ENCODE results near the gene FBP1. TPM values are rescaled to one million over a fixed set of nuclear protein-coding genes. Genes with fewer than 3 reads are reported as not detected.
"Not testable (repeated sequence)": the region's sequence is repeated elsewhere in the genome, so short reads cannot be mapped to it uniquely, and the experiment has no call there.

FBP1 gene
- total and polyA plus RNA-seq, 5 donors = 1.9 to 3.8 (median 2.8) TPM

DNA sequence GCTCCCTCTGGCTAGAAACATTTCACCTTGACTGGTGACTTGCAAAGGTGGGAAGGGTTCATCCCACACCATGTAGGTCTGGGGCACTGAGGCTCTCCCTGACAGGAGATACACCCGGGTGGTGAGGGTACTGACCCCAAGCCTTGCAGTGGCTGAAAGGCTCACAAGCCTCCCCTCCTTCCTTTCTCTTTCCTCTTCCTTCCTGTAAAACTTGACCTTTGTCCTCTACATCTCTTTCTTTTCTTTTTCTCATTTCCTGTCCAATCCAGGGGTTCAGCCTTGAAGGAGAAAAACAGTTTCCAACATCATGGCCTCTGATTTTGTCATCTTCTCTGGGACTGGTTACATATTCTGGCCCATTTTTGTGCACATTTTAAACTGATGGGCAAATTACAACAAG lies 62.3 kb downstream of the FBP1 start:
- Histone ChIP-seq H3K4me3 (ENCODE audit: low read length) (no peak overlapping the region), H3K27me3 (ENCODE audit: control insufficient read depth, insufficient read depth) (no peaks in the 10 kb centered on the region), H3K9me3 (ENCODE audit: control insufficient read depth, low read length) (no peaks in the 10 kb centered on the region), H3K27ac (ENCODE audit: low read length) (no peak overlapping the region), H3K4me1 (ENCODE audit: control insufficient read depth, insufficient read depth, low read length) (no peaks in the 10 kb centered on the region)
- 32% methylated on average over 1 of the region's 1 CpG for WGBS
- intact Hi-C loops (cut with DNase I) = no loop called here
- DNase-seq (no peak), ATAC-seq (no peak)

- intact Hi-C loops (cut with DNase I) = no loop called here
- H3K4me3 ChIP-seq (ENCODE audit: low read length) = no peak overlapping the region
- no peaks in the 10 kb centered on the region for H3K4me1 ChIP-seq (ENCODE audit: control insufficient read depth, insufficient read depth, low read length)
- no peaks in the 10 kb centered on the region for H3K9me3 ChIP-seq (ENCODE audit: control insufficient read depth, low read length)
- DNase-seq (no peak), ATAC-seq (no peak)
- 72% methylated on average over 2 of the region's 2 CpGs for WGBS
- no peak overlapping the region for H3K27ac ChIP-seq (ENCODE audit: low read length)
- H3K27me3 ChIP-seq (ENCODE audit: control insufficient read depth, insufficient read depth) = no peaks in the 10 kb centered on the region
Measured at GRCh38 chr9:94576131-94576530, 63.2 kb downstream of the FBP1 start.

DNA sequence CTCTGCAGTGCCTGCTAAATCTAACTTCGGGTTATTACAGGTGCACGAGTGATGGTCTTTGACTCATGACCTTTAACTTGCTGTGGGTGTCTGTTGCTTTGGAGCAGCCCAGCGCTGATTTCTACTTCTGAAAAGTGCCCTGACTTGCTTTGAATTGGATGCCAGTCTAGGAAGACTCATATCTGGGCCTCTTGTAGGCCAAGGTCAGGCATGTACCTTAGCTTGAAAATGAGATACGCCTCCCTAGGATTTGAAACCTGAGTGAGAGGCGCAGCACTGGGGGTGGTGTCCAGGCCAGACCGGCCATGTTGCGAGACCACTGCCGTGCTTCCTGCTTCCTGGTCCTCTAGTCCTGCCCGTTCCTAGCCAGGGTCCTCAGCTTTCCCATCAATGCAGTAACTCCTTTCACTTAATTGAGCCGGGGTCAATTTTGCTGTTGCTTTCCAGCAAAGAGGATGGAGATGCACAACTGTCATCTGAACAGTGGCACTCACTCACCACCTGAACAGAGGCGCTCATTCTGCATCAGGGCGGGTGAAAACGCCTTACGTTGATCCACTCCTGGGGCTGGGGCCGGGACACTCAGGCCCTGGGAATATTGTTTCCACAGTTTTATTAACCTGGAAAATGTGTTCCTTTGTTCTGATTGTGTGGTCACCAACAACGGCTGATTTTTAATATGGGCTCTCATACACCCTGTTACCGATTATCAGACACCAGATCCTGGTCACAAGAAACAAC lies 70.2 kb downstream of the FBP1 start:
- WGBS = 89% methylated on average over 17 of the region's 17 CpGs

DNA sequence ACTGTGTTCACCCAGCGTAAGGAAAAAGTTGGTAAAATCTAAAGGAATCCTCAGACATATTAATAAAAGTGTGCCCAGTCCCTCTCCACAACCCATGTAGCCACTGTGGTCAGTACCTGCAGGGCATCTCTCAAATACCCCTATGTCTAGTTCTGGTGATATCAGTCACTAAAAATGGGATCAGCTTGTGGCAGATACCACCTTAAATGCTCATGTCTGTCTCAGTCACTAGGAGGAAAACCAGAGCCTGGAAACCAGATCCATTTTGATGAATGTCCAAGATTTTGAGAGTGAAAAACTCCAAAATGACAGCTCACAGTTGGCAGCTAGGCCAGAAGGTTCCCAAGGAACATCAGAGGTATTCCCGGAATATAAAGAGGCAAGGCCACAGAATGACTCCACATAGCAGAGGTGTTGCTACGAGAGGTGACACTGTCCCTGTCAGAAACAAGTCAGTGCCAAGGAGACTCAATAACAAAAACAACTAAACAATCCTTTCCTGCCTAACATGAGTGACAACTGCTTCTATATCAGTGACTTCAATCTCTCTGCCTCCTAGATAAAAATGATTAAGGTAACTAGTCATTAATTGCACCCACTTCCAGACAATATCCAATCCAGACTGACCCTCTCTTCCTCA lies 70.9 kb downstream of the FBP1 start:
- Histone ChIP-seq H3K27me3 (ENCODE audit: control insufficient read depth, insufficient read depth) (no peaks in the 10 kb centered on the region), H3K4me3 (ENCODE audit: low read length) (no peak overlapping the region), H3K27ac (ENCODE audit: low read length) (no peak overlapping the region), H3K9me3 (ENCODE audit: control insufficient read depth, low read length) (no peaks in the 10 kb centered on the region), H3K4me1 (ENCODE audit: control insufficient read depth, insufficient read depth, low read length) (no peaks in the 10 kb centered on the region)
- WGBS = 72% methylated on average over 3 of the region's 3 CpGs
- DNase-seq (no peak), ATAC-seq (peak; percentile 75 to 77)
- intact Hi-C loops (cut with DNase I) = no loop called here

More for the DNA sequence above, 70.2 kb downstream of the FBP1 start:
- Histone ChIP-seq H3K4me3 (ENCODE audit: low read length) (no peak overlapping the region), H3K27ac (ENCODE audit: low read length) (no peak overlapping the region), H3K4me1 (ENCODE audit: control insufficient read depth, insufficient read depth, low read length) (no peaks in the 10 kb centered on the region), H3K27me3 (ENCODE audit: control insufficient read depth, insufficient read depth) (no peaks in the 10 kb centered on the region), H3K9me3 (ENCODE audit: control insufficient read depth, low read length) (no peaks in the 10 kb centered on the region)
- intact Hi-C loops (cut with DNase I) = no loop called here
- peak; percentile 11 to 14 for ATAC-seq
- DNase-seq = no peak

DNA sequence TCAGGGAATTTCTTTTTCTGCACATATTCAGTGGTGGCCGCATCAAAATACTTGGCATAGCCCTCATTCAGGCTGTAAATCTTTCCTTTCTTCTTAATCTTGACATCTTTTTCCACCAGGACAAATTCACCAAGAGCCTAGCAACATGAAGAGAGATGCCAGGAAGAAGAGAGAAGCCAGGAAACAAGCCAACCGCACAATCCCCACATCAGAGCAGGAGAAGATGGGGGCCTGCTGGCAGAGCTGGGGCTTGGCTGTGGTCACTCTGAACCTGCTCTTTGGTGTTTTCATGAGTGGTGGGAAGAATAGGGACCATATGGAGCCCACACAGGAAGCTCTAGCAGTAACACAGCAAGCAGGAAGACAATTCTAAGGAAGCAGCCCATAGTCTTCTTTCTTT lies 72.0 kb downstream of the FBP1 start:
- DNase-seq (no peak), ATAC-seq (no peak)
- Histone ChIP-seq H3K4me1 (ENCODE audit: control insufficient read depth, insufficient read depth, low read length) (no peaks in the 10 kb centered on the region), H3K27me3 (ENCODE audit: control insufficient read depth, insufficient read depth) (no peaks in the 10 kb centered on the region), H3K4me3 (ENCODE audit: low read length) (no peak overlapping the region), H3K27ac (ENCODE audit: low read length) (no peak overlapping the region), H3K9me3 (ENCODE audit: control insufficient read depth, low read length) (no peaks in the 10 kb centered on the region)
- WGBS = 82% methylated on average over 2 of the region's 2 CpGs
- intact Hi-C loops (cut with DNase I) = no loop called here

DNA sequence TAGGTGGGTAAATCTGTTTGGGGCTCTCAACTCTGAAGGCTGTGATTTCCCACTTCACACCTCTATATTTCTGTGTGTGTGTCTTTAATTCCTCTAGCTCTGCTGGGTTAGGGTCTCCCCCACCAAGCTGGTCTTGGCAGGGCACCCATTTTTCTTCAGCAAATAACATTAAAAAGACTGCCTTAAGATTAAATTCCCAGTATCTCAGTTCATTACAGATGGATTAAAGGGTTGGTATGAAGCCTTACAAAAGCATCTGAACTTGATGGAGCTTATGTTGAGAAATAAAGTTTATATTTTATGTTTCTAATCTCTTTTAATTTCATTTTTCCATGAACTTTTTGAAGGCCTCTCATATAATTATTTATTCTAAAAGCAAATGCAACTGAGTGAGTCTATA lies 72.8 kb downstream of the FBP1 start:
- no peak for ATAC-seq
- Histone ChIP-seq H3K27me3 (ENCODE audit: control insufficient read depth, insufficient read depth) (no peaks in the 10 kb centered on the region), H3K4me3 (ENCODE audit: low read length) (no peak overlapping the region), H3K27ac (ENCODE audit: low read length) (no peak overlapping the region), H3K9me3 (ENCODE audit: control insufficient read depth, low read length) (no peaks in the 10 kb centered on the region), H3K4me1 (ENCODE audit: control insufficient read depth, insufficient read depth, low read length) (no peaks in the 10 kb centered on the region)
- DNase-seq = no peak
- intact Hi-C loops (cut with DNase I) = no loop called here

GRCh38 chr9:94564279-94564678 lies 75.0 kb downstream of the FBP1 start:
- H3K9me3 ChIP-seq (ENCODE audit: control insufficient read depth, low read length); ATAC-seq; H3K27me3 ChIP-seq (ENCODE audit: control insufficient read depth, insufficient read depth); H3K27ac ChIP-seq (ENCODE audit: low read length); intact Hi-C loops (cut with DNase I); DNase-seq; H3K4me1 ChIP-seq (ENCODE audit: control insufficient read depth, insufficient read depth, low read length); H3K4me3 ChIP-seq (ENCODE audit: low read length): not testable (repeated sequence)
- WGBS = 72% methylated on average over 3 of the region's 3 CpGs

- Histone ChIP-seq H3K27me3 (ENCODE audit: control insufficient read depth, insufficient read depth) (no peaks in the 10 kb centered on the region), H3K9me3 (ENCODE audit: control insufficient read depth, low read length) (no peaks in the 10 kb centered on the region), H3K27ac (ENCODE audit: low read length) (no peak overlapping the region), H3K4me1 (ENCODE audit: control insufficient read depth, insufficient read depth, low read length) (no peaks in the 10 kb centered on the region), H3K4me3 (ENCODE audit: low read length) (no peak overlapping the region)
- intact Hi-C loops (cut with DNase I) = no loop called here
- DNase-seq = no peak
- no peak for ATAC-seq
- WGBS = 81% methylated on average over 2 of the region's 2 CpGs
Measured at GRCh38 chr9:94563548-94563947, 75.8 kb downstream of the FBP1 start.

- 92% methylated on average over 6 of the region's 6 CpGs for WGBS
- DNase-seq (no peak), ATAC-seq (no peak)
- intact Hi-C loops (cut with DNase I) = no loop called here
- Histone ChIP-seq H3K4me1 (ENCODE audit: control insufficient read depth, insufficient read depth, low read length) (no peaks in the 10 kb centered on the region), H3K27ac (ENCODE audit: low read length) (no peak overlapping the region), H3K4me3 (ENCODE audit: low read length) (no peak overlapping the region), H3K27me3 (ENCODE audit: control insufficient read depth, insufficient read depth) (no peaks in the 10 kb centered on the region), H3K9me3 (ENCODE audit: control insufficient read depth, low read length) (no peaks in the 10 kb centered on the region)
Measured at GRCh38 chr9:94560237-94560636, 79.1 kb downstream of the FBP1 start.

DNA sequence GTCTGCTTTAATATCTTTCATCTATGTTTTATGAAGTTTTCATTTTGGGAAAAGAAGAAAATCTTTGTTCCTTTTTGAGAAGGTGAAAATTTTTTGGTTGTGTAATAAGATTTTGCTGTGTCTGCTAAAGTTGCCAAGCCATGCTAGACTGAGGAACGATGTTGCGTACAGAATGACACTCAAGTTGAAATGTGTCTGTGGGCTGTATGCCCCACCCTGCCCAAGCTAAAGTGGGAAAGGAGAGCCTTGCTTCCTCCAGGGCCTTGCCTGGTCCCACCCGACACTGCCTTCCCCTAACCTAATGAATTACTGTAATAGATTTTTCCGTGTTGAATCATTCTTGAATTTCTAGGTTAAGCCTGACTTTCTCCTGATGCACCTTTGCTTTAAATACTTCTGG lies 81.9 kb downstream of the FBP1 start:
- no peak overlapping the region for H3K4me3 ChIP-seq (ENCODE audit: low read length)
- ATAC-seq (no peak), DNase-seq (no peak)
- H3K27me3 ChIP-seq (ENCODE audit: control insufficient read depth, insufficient read depth) = no peaks in the 10 kb centered on the region
- 90% methylated on average over 4 of the region's 4 CpGs for WGBS
- no peak overlapping the region for H3K27ac ChIP-seq (ENCODE audit: low read length)
- no peaks in the 10 kb centered on the region for H3K4me1 ChIP-seq (ENCODE audit: control insufficient read depth, insufficient read depth, low read length)
- no peaks in the 10 kb centered on the region for H3K9me3 ChIP-seq (ENCODE audit: control insufficient read depth, low read length)
- intact Hi-C loops (cut with DNase I) = no loop called here

GRCh38 chr9:94554439-94555331 lies 84.6 kb downstream of the FBP1 start, which contains the start of gene PCAT7:
Gene PCAT7 (plus strand): TSS chr9:94555083.
- intact Hi-C loops (cut with DNase I) = no loop called here
- no peak within 1 kb of the TSS for H3K4me3 ChIP-seq (ENCODE audit: low read length)

More at GRCh38 chr9:94554439-94555331, 84.6 kb downstream of the FBP1 start, which contains the start of gene PCAT7:
- ATAC-seq (peak; percentile 67 to 85), DNase-seq (peak in 2 of 3 donors; percentile 60 to 72)
- Histone ChIP-seq H3K27me3 (ENCODE audit: control insufficient read depth, insufficient read depth) (no peaks in the 10 kb centered on the region), H3K27ac (ENCODE audit: low read length) (no peak within 1 kb of the TSS), H3K4me1 (ENCODE audit: control insufficient read depth, insufficient read depth, low read length) (no peaks in the 10 kb centered on the region), H3K9me3 (ENCODE audit: control insufficient read depth, low read length) (no peaks in the 10 kb centered on the region)
- 86% methylated on average over 40 of the region's 40 CpGs for WGBS

Measured in right cardiac atrium (tissue), 5 donors.